Neutrophil (primary cell): ENCODE measurements around the gene RNU1-3.
"Not testable (repeated sequence)": the region's sequence is repeated elsewhere in the genome, so short reads cannot be mapped to it uniquely, and the experiment has no call there.

Source experiments
- H3K27ac ChIP-seq: fragments of 200-600 bp; sonication (generic); 2 replicates; pipeline ENCODE4 v1.5.1; 2016; ENCODE audit warnings: mild to moderate bottlenecking, moderate library complexity
- H3K27me3 ChIP-seq: fragments of 200-600 bp; sonication (generic); 2 replicates; pipeline ENCODE4 v1.6.0; 2016; ENCODE audit warnings: mild to moderate bottlenecking
- H3K36me3 ChIP-seq: fragments of 200-600 bp; sonication (generic); 2 replicates; pipeline ENCODE4 v1.5.1; 2017
- H3K4me1 ChIP-seq, 2 experiments: fragments of 200-600 bp in 1 of 2; sonication (generic) in 1 of 2; 1 replicate in 1 of 2; 2 replicates in 1 of 2; pipeline versions ENCODE4 v1.5.1 to v1.6.1; 2013 to 2016; ENCODE audit warnings: low read depth in 1 of 2, low read length in 1 of 2, mild to moderate bottlenecking in 1 of 2, moderate library complexity in 1 of 2; ENCODE audit not compliant: control insufficient read depth in 1 of 2, insufficient read depth in 1 of 2
- H3K4me3 ChIP-seq, 2 experiments: fragments of 200-600 bp in 1 of 2; sonication (generic) in 1 of 2; 1 replicate in 1 of 2; 2 replicates in 1 of 2; pipeline ENCODE4 v1.5.1; 2013 to 2016; ENCODE audit warnings: low read depth in 1 of 2, low read length in 1 of 2, mild to moderate bottlenecking in 1 of 2, moderate library complexity in 1 of 2
- H3K9me3 ChIP-seq: fragments of 200-600 bp; sonication (generic); 2 replicates; pipeline ENCODE4 v1.5.1; 2016
- TF ChIP-seq, protein P1 (sequence below): fragments of 200-600 bp; sonication (generic); IDR thresholded peaks from 2 replicates; pipeline ENCODE4 v1.5.1; 2016; ENCODE audit warnings: antibody characterized with exemption

Gene RNU1-3

GRCh38 chr1:16666502-16667413 is at the start of gene RNU1-3:
RNU1-3 (minus strand) TSS chr1:16666948.
- not testable (repeated sequence) for H3K27ac ChIP-seq, H3K9me3 ChIP-seq, H3K4me3 ChIP-seq, H3K36me3 ChIP-seq, H3K27me3 ChIP-seq, H3K4me1 ChIP-seq

DNA sequence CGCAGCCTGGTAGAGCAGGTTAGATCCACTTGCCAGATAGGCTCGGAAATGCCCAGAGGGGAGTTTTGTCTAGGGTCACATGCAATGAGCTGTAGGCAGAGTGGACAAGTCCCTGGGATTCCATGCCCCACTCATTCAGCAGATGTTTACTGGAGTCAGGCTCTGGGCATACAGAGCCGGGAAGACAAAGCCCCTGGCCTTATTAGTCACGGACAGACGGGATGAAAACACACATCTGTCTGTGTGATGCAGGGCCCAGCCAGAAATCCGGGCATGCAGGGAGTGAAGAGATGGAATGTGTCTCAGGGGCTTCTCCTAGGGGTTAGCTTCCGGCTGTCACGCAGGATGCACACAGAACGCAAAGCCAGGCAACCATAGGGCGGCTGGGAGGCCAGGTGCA is 46.7 kb upstream of the RNU1-3 start:
- not testable (repeated sequence) for H3K4me3 ChIP-seq
- H3K27me3 ChIP-seq = peaks cover 25% of the 10 kb centered on the region

GRCh38 chr1:16712984-16713383 is 46.2 kb upstream of the RNU1-3 start:
- H3K9me3 ChIP-seq, H3K4me3 ChIP-seq, H3K36me3 ChIP-seq, H3K4me1 ChIP-seq, H3K27ac ChIP-seq: not testable (repeated sequence)
- peaks cover 28% of the 10 kb centered on the region for H3K27me3 ChIP-seq

More for the DNA sequence above, 46.7 kb upstream of the RNU1-3 start:
- H3K4me1 ChIP-seq, H3K36me3 ChIP-seq, H3K27ac ChIP-seq, H3K9me3 ChIP-seq: not testable (repeated sequence)

DNA sequence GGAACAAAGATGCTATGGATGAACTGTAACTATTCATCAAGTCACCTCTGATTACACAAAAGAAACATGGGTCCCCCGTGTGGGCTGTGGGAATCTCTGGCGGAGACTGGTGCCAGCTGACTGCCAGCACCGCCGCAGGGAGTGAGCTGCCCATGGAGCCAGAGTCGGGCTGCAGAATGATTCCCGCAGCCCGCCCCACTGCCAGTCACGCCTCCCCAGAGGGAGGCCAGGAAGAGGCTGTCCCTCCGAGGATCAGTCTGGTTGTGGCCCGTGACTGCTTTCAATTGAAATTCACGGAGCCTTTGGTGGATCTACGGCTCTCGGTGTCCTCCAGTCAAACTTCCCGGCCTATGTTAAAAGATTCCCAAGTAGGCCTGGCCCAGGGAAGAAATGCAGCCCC is 45.8 kb upstream of the RNU1-3 start:
- not testable (repeated sequence) for H3K4me1 ChIP-seq, H3K4me3 ChIP-seq, H3K27ac ChIP-seq, H3K9me3 ChIP-seq, H3K36me3 ChIP-seq
- H3K27me3 ChIP-seq = peaks cover 29% of the 10 kb centered on the region

DNA sequence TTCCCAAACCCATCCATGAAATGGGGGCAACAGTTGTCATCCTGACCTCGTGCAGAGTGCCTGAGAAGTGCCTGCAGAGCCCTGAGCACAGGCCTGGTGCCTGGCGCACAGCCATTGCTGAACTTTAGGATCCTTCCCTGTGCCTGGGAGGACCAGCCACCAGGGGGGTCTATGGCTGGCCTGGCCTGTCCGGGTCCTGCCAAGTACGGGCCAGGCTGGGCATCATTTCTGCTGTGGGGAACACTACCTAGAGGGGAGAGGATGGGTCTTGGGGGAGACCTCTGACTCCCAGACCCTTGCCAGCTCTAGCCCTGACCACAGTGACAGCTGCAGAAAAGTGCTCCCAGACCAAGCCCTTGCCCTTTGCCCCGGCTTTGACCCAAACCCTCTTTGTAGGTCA is 45.4 kb upstream of the RNU1-3 start:
- H3K4me1 ChIP-seq, H3K27ac ChIP-seq, H3K4me3 ChIP-seq, H3K36me3 ChIP-seq, H3K9me3 ChIP-seq: not testable (repeated sequence)
- H3K27me3 ChIP-seq = peaks cover 29% of the 10 kb centered on the region

GRCh38 chr1:16710618-16711017 is 43.9 kb upstream of the RNU1-3 start:
- not testable (repeated sequence) for H3K4me1 ChIP-seq, H3K9me3 ChIP-seq, H3K27ac ChIP-seq, H3K36me3 ChIP-seq, H3K4me3 ChIP-seq
- H3K27me3 ChIP-seq = peaks cover 20% of the 10 kb centered on the region

GRCh38 chr1:16709659-16710087 is 42.9 kb upstream of the RNU1-3 start:
- H3K4me1 ChIP-seq, H3K27ac ChIP-seq, H3K36me3 ChIP-seq, H3K4me3 ChIP-seq, H3K9me3 ChIP-seq: not testable (repeated sequence)
- peaks cover 20% of the 10 kb centered on the region for H3K27me3 ChIP-seq
- TF ChIP-seq, protein P1, sequence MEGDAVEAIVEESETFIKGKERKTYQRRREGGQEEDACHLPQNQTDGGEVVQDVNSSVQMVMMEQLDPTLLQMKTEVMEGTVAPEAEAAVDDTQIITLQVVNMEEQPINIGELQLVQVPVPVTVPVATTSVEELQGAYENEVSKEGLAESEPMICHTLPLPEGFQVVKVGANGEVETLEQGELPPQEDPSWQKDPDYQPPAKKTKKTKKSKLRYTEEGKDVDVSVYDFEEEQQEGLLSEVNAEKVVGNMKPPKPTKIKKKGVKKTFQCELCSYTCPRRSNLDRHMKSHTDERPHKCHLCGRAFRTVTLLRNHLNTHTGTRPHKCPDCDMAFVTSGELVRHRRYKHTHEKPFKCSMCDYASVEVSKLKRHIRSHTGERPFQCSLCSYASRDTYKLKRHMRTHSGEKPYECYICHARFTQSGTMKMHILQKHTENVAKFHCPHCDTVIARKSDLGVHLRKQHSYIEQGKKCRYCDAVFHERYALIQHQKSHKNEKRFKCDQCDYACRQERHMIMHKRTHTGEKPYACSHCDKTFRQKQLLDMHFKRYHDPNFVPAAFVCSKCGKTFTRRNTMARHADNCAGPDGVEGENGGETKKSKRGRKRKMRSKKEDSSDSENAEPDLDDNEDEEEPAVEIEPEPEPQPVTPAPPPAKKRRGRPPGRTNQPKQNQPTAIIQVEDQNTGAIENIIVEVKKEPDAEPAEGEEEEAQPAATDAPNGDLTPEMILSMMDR = peak; percentile 19

DNA sequence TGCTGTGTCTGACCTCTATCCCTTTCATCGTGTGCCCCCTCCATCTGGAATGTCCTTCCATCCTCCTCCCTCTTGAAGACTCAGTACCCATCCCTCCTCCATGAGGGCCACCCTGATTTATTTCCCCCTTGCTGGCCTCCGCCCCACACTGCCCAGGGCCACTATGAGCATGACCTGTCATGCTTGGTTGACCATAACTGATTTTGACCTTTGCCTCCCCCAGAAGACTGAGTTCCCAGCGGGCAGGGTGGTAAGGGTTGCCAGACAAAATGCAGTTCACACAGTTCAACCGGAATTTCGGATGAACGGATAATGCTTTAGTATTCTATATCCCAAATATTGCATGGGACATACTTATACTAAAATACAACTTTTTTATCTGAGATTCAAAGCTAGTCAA is 42.0 kb upstream of the RNU1-3 start:
- H3K36me3 ChIP-seq, H3K4me3 ChIP-seq, H3K27ac ChIP-seq, H3K9me3 ChIP-seq, H3K4me1 ChIP-seq: not testable (repeated sequence)
- peaks cover 20% of the 10 kb centered on the region for H3K27me3 ChIP-seq

DNA sequence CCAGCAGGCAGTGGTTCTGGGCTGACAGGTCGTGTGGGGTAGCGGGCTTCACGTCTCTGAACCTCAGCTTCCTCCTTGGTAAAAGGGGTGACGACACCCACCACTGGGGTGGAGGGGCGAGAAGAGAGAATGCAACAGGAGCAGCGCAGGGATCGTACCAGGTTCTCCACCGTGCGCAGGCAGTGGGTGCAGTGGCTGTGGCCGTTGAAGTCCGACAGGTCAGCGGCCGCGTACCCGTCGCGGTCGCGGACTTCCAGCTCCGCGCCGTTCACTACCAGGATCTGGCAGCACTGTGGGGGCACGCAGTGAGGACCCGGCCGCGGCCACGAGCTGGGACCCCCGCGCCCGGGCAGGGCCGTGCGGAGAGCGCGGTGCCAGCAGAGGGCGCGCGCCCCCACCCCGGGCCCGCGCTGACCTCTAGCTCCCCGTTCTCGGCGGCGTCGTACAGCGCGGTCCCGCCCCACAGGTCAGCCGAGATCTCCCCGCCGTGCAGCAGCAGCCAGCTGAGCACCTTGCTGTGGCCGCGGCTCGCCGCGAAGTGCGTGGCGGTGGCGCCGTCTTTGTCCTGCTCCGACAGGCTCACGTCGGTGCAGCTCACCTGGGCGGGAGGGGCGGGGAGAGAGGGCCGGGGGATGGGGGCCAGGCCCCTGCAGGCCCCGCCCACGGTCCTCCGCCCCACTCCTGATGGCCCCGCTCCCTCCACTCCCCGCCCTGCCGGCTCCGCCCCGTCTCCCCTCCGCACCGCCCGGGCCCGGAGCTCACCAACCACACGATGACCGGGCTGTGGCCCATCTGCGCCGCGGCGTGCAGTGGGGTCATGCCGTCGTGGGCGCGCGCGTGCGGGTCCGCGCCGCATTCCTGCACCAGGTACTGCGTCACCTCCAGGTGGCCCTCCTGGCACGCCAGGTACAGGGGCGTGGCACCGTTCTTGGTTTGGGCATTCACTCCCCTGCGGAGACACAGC is 40.7 kb upstream of the RNU1-3 start:
- H3K4me3 ChIP-seq, H3K4me1 ChIP-seq, H3K36me3 ChIP-seq, H3K9me3 ChIP-seq, H3K27ac ChIP-seq: not testable (repeated sequence)
- peaks cover 25% of the 10 kb centered on the region for H3K27me3 ChIP-seq

- peaks cover 29% of the 10 kb centered on the region for H3K27me3 ChIP-seq
- H3K9me3 ChIP-seq = not testable (repeated sequence)
Observed at GRCh38 chr1:16706302-16706701, 39.6 kb upstream of the RNU1-3 start.

DNA sequence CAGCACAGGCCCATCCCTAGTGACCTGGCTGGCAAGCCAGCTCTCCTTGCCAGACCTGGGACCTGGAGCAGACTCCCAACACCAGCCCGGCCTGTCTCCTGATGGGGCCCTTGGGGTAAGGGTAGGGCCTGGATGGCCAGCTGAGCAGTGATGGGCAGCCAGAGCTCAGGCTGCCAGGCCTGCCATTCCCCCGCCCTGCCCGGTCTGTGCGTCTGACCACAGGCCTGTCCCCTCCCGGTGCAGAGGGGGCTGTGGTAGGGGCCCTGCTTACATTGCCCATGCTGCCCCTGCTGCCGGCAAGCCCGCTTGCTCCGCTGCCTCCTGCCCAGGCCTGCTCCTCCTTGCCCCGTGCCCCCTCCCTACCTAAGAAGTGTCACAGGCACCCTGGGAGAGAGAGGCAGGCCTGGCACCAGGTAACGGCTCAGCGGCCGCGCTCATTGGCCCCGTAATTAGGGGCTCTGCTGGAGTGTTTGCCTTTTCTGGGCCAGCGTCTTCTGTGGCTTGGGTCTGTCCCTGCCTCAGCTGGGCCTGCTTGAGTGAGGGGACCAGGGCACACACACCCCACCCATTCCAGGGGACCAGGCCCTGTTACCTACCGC is 37.9 kb upstream of the RNU1-3 start:
- not testable (repeated sequence) for H3K4me3 ChIP-seq, H3K9me3 ChIP-seq, H3K36me3 ChIP-seq, H3K4me1 ChIP-seq, H3K27ac ChIP-seq
- peaks cover 35% of the 10 kb centered on the region for H3K27me3 ChIP-seq

More at GRCh38 chr1:16706302-16706701, 39.6 kb upstream of the RNU1-3 start:
- H3K36me3 ChIP-seq, H3K4me1 ChIP-seq, H3K4me3 ChIP-seq, H3K27ac ChIP-seq: not testable (repeated sequence)

GRCh38 chr1:16704076-16704475 is 37.3 kb upstream of the RNU1-3 start:
- H3K4me3 ChIP-seq, H3K4me1 ChIP-seq, H3K9me3 ChIP-seq, H3K36me3 ChIP-seq, H3K27ac ChIP-seq: not testable (repeated sequence)
- H3K27me3 ChIP-seq = peaks cover 35% of the 10 kb centered on the region
